GM12878 (cell line): ENCODE data around the gene CYYR1. TPM values are rescaled to one million over a fixed set of nuclear protein-coding genes. Genes with fewer than 3 reads are reported as not detected.

Source experiments
- ATAC-seq: fragments of 200-7000 bp; cut with Tn5 transposase; 3 replicates; pipeline ENCODE4 v1.9.1; 2020; ENCODE audit warnings: mild to moderate bottlenecking, moderate library complexity
- BruUV-seq: library from RNA; stranded (reverse); fragments of 400-500 nt; replicated peaks from 2 replicates; lab custom pipeline; 2021; lab: Mats Ljungman, UMichigan
- CTCF ChIA-PET: fragments of 300-600 bp; sonication (Branson Sonifier 250); formaldehyde crosslinking; extraction: SDS; loops from one replicate; lab custom pipeline; 2021; ENCODE audit warnings: inconsistent platforms; lab: Yijun Ruan, JAX
- POLR2A ChIA-PET: fragments of 350-600 bp; formaldehyde crosslinking; extraction: SDS; loops from one replicate; lab custom pipeline; 2021; ENCODE audit warnings: inconsistent platforms; lab: Charles Lee
- RAD21 ChIA-PET: fragments of 300-600 bp; sonication (Branson Sonifier 250); formaldehyde crosslinking; loops from one replicate; lab custom pipeline; 2023; ENCODE audit warnings: antibody characterized with exemption; ENCODE audit not compliant: unreplicated experiment; lab: Charles Lee
- SMC1A ChIA-PET: fragments of 300-600 bp; sonication (Branson Sonifier 250); formaldehyde crosslinking; loops from one replicate; lab custom pipeline; 2023; ENCODE audit not compliant: unreplicated experiment, uncharacterized antibody; lab: Charles Lee
- DNase-seq: peaks from one replicate; pipeline ENCODE4 v3.0.0-alpha.2; 2011; ENCODE audit warnings: low read depth, low spot score
- FAIRE-seq: peaks from 3 replicates; lab custom pipeline; 2011; peaks lifted over from hg19 to GRCh38; lab: Jason Lieb, UNC
- H2AFZ ChIP-seq: 2 replicates; pipeline ENCODE4 v1.6.0; 2011; ENCODE audit warnings: low read depth, low read length, control low read depth; ENCODE audit not compliant: control insufficient read depth
- H3K27ac ChIP-seq: 2 replicates; pipeline ENCODE4 v1.5.1; 2011; ENCODE audit warnings: control low read depth; ENCODE audit not compliant: control insufficient read depth, insufficient read depth
- H3K27me3 ChIP-seq, 2 experiments: replicated peaks in 1 of 2; 2 replicates each; pipeline versions ENCODE4 v1.6.0 to v1.6.1; 2011; ENCODE audit warnings: low read length in 1 of 2; ENCODE audit not compliant: control insufficient read depth in 2 of 2, insufficient read depth in 2 of 2
- H3K36me3 ChIP-seq, 2 experiments: 2 replicates each; pipeline ENCODE4 v1.5.1; 2011; ENCODE audit warnings: low read length in 1 of 2; ENCODE audit not compliant: control insufficient read depth in 2 of 2, insufficient read depth in 2 of 2
- H3K4me1 ChIP-seq: 2 replicates; pipeline ENCODE4 v1.6.1; 2011; ENCODE audit warnings: mild to moderate bottlenecking, low read length, moderate library complexity, mixed read lengths; ENCODE audit not compliant: control insufficient read depth, insufficient read depth
- H3K4me2 ChIP-seq: 2 replicates; pipeline ENCODE4 v1.6.0; 2011; ENCODE audit warnings: control low read depth; ENCODE audit not compliant: control insufficient read depth, insufficient read depth
- H3K4me3 ChIP-seq: fragments of 200-600 bp; sonication (generic); 2 replicates; pipeline ENCODE4 v1.5.1; 2016
- H3K79me2 ChIP-seq: 2 replicates; pipeline ENCODE4 v1.6.0; 2011; ENCODE audit warnings: low read length; ENCODE audit not compliant: control insufficient read depth, insufficient read depth
- H3K9ac ChIP-seq: 2 replicates; pipeline ENCODE4 v1.8.0; 2011; ENCODE audit warnings: low read length, control low read depth, mixed read lengths; ENCODE audit not compliant: control insufficient read depth, insufficient read depth
- H3K9me3 ChIP-seq: replicated peaks from 3 replicates; pipeline ENCODE4 v1.5.1; 2011; ENCODE audit warnings: mild to moderate bottlenecking, low read length; ENCODE audit not compliant: control insufficient read depth, insufficient read depth
- H4K20me1 ChIP-seq: 2 replicates; pipeline ENCODE4 v1.6.0; 2011; ENCODE audit not compliant: control insufficient read depth, insufficient read depth
- ATF3 ChIP-seq: IDR thresholded peaks from 2 replicates; pipeline ENCODE4 v1.6.1; 2011; ENCODE audit warnings: low read depth, mild to moderate bottlenecking, low read length, moderate library complexity, borderline replicate concordance; ENCODE audit errors: extremely low read depth
- BCL3 ChIP-seq: IDR thresholded peaks from 2 replicates; pipeline ENCODE4 v1.6.1; 2011; ENCODE audit warnings: borderline replicate concordance, low read depth, mild to moderate bottlenecking, moderate library complexity, low read length; ENCODE audit not compliant: insufficient read depth, poor library complexity, severe bottlenecking
- NR2F1 ChIP-seq: fragments of 450-650 bp; conservative IDR thresholded peaks from 2 replicates; pipeline ENCODE4 v1.6.1; 2017; ENCODE audit warnings: mild to moderate bottlenecking
- REST ChIP-seq: IDR thresholded peaks from 2 replicates; pipeline ENCODE4 v1.6.1; 2012; ENCODE audit warnings: mild to moderate bottlenecking, low read depth, low read length
- TCF12 ChIP-seq: IDR thresholded peaks from 2 replicates; pipeline ENCODE4 v1.6.1; 2011; ENCODE audit warnings: low read depth, mild to moderate bottlenecking, low read length
- WGBS: methylation state at CpG from one replicate; pipeline ENCODE4 v1.1.6; 2016; ENCODE audit warnings: low lambda C conversion rate; ENCODE audit not compliant: insufficient replicate concordance, insufficient coverage; ENCODE audit errors: missing lambda C conversion rate; 5-methylcytosine and 5-hydroxymethylcytosine counted together
- in situ Hi-C: fragments of 300-500 bp; cut with MboI; formaldehyde crosslinking; loops from 9 replicates; pipeline ENCODE4 v1.14.3; 2018; ENCODE audit warnings: mixed read lengths
- intact Hi-C: fragments of 100-400 bp; cut with micrococcal nuclease; formaldehyde crosslinking; loops from one replicate; pipeline ENCODE4 v1.14.2; 2022; ENCODE audit not compliant: unreplicated experiment
- polyA plus RNA-seq, 11 experiments: library from polyadenylated mRNA; depleted of rRNA in 4 of 11; unstranded in 6 of 11; stranded (reverse) in 5 of 11; fragments of >200 nt; fragmentation: Nextera tagmentation in 4 of 11; fragmentation: Illumina TruSeq in 1 of 11; extraction: Ambion mirVana in 4 of 11; extraction: Trizol in 1 of 11; gene quantifications; 1 replicate in 1 of 11; 2 replicates in 10 of 11; pipeline versions ENCODE4 v1.2.1 to v1.2.3, GENCODE V29; 2011 to 2016; ENCODE audit warnings: inconsistent platforms in 2 of 11, missing spikeins in 2 of 11, low read depth in 1 of 11
- total RNA-seq, 4 experiments: library from RNA; depleted of rRNA in 3 of 4; stranded (reverse); fragments of >200 nt in 3 of 4; fragmentation: Illumina TruSeq in 1 of 4; extraction: Trizol in 1 of 4; gene quantifications; 2 replicates each; pipeline versions ENCODE4 v1.2.1 to v1.2.3, GENCODE V29; 2013 to 2021

CYYR1 gene
- total and polyA plus RNA-seq, 10 of the 15 experiments (the other 5 are each of a cell fraction or from before 2014, with no cell fraction given) = 0.11 to 0.13 TPM; not detected in 8

- H3K27ac ChIP-seq = no peak overlapping the region
- ATAC-seq (no peak), FAIRE-seq (no peak), DNase-seq (no peak)
- BruUV-seq = no TSS peak
- H3K4me2 ChIP-seq = no peak overlapping the region
- intact Hi-C loops = no loop called here
- H3K4me3 ChIP-seq = no peak overlapping the region
- H4K20me1 ChIP-seq = no peaks in the 10 kb centered on the region
- ChIA-PET RAD21 (no interaction called here), POLR2A (no interaction called here), SMC1A (no interaction called here)
- no peaks in the 10 kb centered on the region for H3K9me3 ChIP-seq
- WGBS = 4% methylated on average over 3 of the region's 4 CpGs
- H3K79me2 ChIP-seq = no peaks in the 10 kb centered on the region
- H3K27me3 ChIP-seq = no peaks in the 10 kb centered on the region
- TF ChIP-seq NR2F1 = no peak
- TF ChIP-seq REST = no peak
- no peak for TF ChIP-seq TCF12
- TF ChIP-seq BCL3 = no peak
- TF ChIP-seq ATF3 = no peak
- TF ChIP-seq, all 136 proteins: peak for 0
- no peak overlapping the region for H3K9ac ChIP-seq
- no peak overlapping the region for H2AFZ ChIP-seq
- CTCF ChIA-PET = no interaction called here
- H3K36me3 ChIP-seq = no peaks in the 10 kb centered on the region
- in situ Hi-C loops = no loop called here
- H3K4me1 ChIP-seq = no peaks in the 10 kb centered on the region
Observed at GRCh38 chr21:26487981-26488480, 85.1 kb downstream of the CYYR1 start.
